Activated naive CD4-positive, alpha-beta T cell treated with anti-CD3 and anti-CD28 coated beads, Interleukin-2, amount 10 ng/mL, durations not matched to agents 7 days and 5 days (primary cell): ENCODE measurements around the gene ULK4.

Experiments
- CTCF ChIA-PET: fragments of 350-600 bp; sonication (Branson Sonifier 250); formaldehyde crosslinking; loops from one replicate; lab custom pipeline; 2021; ENCODE audit warnings: antibody characterized with exemption; lab: Charles Lee
- DNase-seq: peaks from one replicate; pipeline ENCODE4 v3.0.0-alpha.2; 2020
- H3K27ac Mint-ChIP-seq: one replicate; pipeline ENCODE4 v1.8.0; 2021; ENCODE audit warnings: mild to moderate bottlenecking, moderate library complexity, mixed read lengths
- H3K27me3 Mint-ChIP-seq: one replicate; pipeline ENCODE4 v1.8.0; 2021; ENCODE audit warnings: mild to moderate bottlenecking, mixed read lengths
- H3K36me3 Mint-ChIP-seq: one replicate; pipeline ENCODE4 v1.8.0; 2021; ENCODE audit warnings: mixed read lengths
- H3K4me1 Mint-ChIP-seq: one replicate; pipeline ENCODE4 v1.8.0; 2021; ENCODE audit warnings: mixed read lengths
- H3K4me3 Mint-ChIP-seq: one replicate; pipeline ENCODE4 v1.8.0; 2021; ENCODE audit warnings: mild to moderate bottlenecking, moderate library complexity, mixed read lengths
- H3K9me3 Mint-ChIP-seq: one replicate; pipeline ENCODE4 v1.8.0; 2021; ENCODE audit warnings: mixed read lengths

The ULK4 gene

GRCh38 chr3:41348401-41348800, 613.5 kb downstream of the ULK4 start:
- no peaks in the 10 kb centered on the region for H3K36me3 Mint-ChIP-seq
- no peaks in the 10 kb centered on the region for H3K4me1 Mint-ChIP-seq
- DNase-seq = no peak
- H3K4me3 Mint-ChIP-seq = no peak overlapping the region
- CTCF ChIA-PET = no interaction called here
- H3K27me3 Mint-ChIP-seq = no peaks in the 10 kb centered on the region
- no peak overlapping the region for H3K27ac Mint-ChIP-seq
- no peaks in the 10 kb centered on the region for H3K9me3 Mint-ChIP-seq

- DNase-seq = no peak
- Mint-ChIP-seq H3K4me1 (no peaks in the 10 kb centered on the region), H3K27ac (no peak overlapping the region), H3K4me3 (no peak overlapping the region), H3K9me3 (no peaks in the 10 kb centered on the region), H3K27me3 (no peaks in the 10 kb centered on the region), H3K36me3 (no peaks in the 10 kb centered on the region)
- CTCF ChIA-PET = no interaction called here
Measured at GRCh38 chr3:41346698-41347270, 615.1 kb downstream of the ULK4 start.

DNA sequence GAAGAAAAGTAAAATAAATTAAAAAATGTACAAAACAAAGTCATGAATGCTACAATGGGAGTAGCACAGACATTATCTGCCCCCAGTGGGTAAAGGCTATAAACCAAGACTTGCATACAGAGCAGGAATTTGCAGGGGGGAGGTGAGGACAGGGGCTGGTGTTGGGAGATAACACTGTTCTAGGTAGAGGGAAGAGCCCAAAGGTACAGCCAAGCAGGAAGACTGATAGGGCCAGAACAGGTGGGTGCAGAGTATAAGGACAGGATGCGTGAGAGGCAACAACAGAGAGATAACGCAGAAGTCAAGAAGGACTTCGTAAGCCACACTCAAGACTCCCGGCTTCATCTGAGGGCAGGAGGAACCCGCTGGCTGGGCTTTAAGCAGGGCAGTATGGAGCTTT, 616.1 kb downstream of the ULK4 start:
- H3K36me3 Mint-ChIP-seq = no peaks in the 10 kb centered on the region

DNA sequence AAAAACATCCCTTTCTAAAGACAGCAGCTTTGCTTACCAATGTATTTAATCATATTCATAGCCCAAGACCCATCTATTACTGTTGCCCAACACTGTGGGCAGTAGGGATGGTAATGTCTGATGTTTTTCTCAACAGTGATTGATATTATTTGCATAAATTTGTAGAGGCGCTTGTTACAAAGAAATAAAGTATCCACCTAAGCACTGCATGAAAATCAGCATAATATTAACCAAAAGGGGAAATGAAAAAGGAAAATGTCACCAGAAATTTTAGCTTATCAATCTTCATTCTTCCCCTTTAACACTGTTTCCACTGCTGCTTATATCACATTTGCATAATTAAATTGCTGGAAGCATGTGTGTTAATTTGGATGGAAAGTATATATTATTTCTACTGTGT, 622.1 kb downstream of the ULK4 start:
- Mint-ChIP-seq H3K9me3 (no peaks in the 10 kb centered on the region), H3K4me3 (no peak overlapping the region), H3K27me3 (no peaks in the 10 kb centered on the region), H3K36me3 (no peaks in the 10 kb centered on the region), H3K27ac (no peak overlapping the region), H3K4me1 (no peaks in the 10 kb centered on the region)
- DNase-seq = no peak
- CTCF ChIA-PET = no interaction called here

More for the DNA sequence above, 616.1 kb downstream of the ULK4 start:
- Mint-ChIP-seq H3K4me3 (no peak overlapping the region), H3K27me3 (no peaks in the 10 kb centered on the region), H3K4me1 (no peaks in the 10 kb centered on the region), H3K9me3 (no peaks in the 10 kb centered on the region), H3K27ac (no peak overlapping the region)
- CTCF ChIA-PET = no interaction called here
- no peak for DNase-seq

DNA sequence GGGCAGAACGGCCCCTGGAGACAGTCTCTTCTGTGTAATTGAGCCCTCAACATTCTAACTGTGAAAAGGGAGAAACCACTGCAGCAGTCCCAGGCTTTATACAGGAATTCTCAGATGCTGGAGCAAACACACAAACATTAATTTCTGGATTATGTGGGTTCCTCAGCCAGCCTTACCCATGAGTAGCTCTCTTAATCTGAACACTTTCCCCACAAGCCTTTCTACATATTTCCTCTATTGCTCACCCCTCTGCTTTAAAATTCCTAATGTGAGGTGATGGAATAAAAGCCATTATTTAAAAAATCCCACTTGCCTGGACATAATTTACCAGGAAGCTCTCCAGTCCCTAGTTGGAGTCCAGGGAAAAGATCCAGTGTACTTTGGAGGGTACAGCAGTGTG, 623.6 kb downstream of the ULK4 start:
- Mint-ChIP-seq H3K27ac (no peak overlapping the region), H3K4me3 (no peak overlapping the region), H3K4me1 (no peaks in the 10 kb centered on the region), H3K36me3 (no peaks in the 10 kb centered on the region), H3K9me3 (no peaks in the 10 kb centered on the region), H3K27me3 (no peaks in the 10 kb centered on the region)
- CTCF ChIA-PET = no interaction called here
- no peak for DNase-seq

GRCh38 chr3:41334426-41334825, 627.5 kb downstream of the ULK4 start:
- no peaks in the 10 kb centered on the region for H3K36me3 Mint-ChIP-seq
- no peaks in the 10 kb centered on the region for H3K4me1 Mint-ChIP-seq
- no peak for DNase-seq
- H3K27ac Mint-ChIP-seq = no peak overlapping the region
- H3K4me3 Mint-ChIP-seq = no peak overlapping the region
- H3K9me3 Mint-ChIP-seq = no peaks in the 10 kb centered on the region
- no peaks in the 10 kb centered on the region for H3K27me3 Mint-ChIP-seq
- CTCF ChIA-PET = no interaction called here

GRCh38 chr3:41331041-41331440, 630.9 kb downstream of the ULK4 start:
- no peaks in the 10 kb centered on the region for H3K36me3 Mint-ChIP-seq
- no peaks in the 10 kb centered on the region for H3K9me3 Mint-ChIP-seq
- no peak overlapping the region for H3K27ac Mint-ChIP-seq
- CTCF ChIA-PET = no interaction called here
- H3K4me3 Mint-ChIP-seq = no peak overlapping the region
- DNase-seq = no peak
- H3K27me3 Mint-ChIP-seq = no peaks in the 10 kb centered on the region
- no peaks in the 10 kb centered on the region for H3K4me1 Mint-ChIP-seq

DNA sequence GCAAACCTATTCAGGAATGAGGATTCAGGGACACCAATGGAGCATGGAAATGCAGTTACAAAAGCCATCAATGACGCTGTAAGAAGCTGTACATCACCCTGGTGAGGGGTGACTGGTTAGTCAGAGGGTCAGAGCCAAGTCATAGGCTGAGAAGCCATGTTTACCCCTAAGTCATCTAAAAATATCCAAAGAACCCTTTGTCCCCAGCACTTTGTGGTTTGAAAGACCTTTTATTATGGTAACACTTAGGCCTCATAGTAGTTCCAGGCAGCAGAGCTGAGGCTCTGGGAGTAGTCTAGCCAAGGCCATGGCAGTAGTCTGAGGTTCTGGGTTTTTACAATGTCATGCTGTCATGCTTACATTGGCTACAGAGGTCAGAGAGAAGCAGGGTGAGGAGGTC, 631.4 kb downstream of the ULK4 start:
- Mint-ChIP-seq H3K27me3 (no peaks in the 10 kb centered on the region), H3K36me3 (no peaks in the 10 kb centered on the region), H3K4me1 (no peaks in the 10 kb centered on the region), H3K9me3 (no peaks in the 10 kb centered on the region), H3K27ac (no peak overlapping the region), H3K4me3 (no peak overlapping the region)
- DNase-seq = no peak
- CTCF ChIA-PET = no interaction called here

- DNase-seq = no peak
- Mint-ChIP-seq H3K36me3 (no peaks in the 10 kb centered on the region), H3K9me3 (no peaks in the 10 kb centered on the region), H3K27ac (no peak overlapping the region), H3K4me3 (no peak overlapping the region), H3K4me1 (no peaks in the 10 kb centered on the region), H3K27me3 (no peaks in the 10 kb centered on the region)
- CTCF ChIA-PET = no interaction called here
Measured at GRCh38 chr3:41329881-41330280, 632.0 kb downstream of the ULK4 start.

GRCh38 chr3:41328926-41329325, 633.0 kb downstream of the ULK4 start:
- no peaks in the 10 kb centered on the region for H3K4me1 Mint-ChIP-seq
- DNase-seq = no peak
- CTCF ChIA-PET = no interaction called here
- H3K27ac Mint-ChIP-seq = no peak overlapping the region
- H3K9me3 Mint-ChIP-seq = no peaks in the 10 kb centered on the region
- no peaks in the 10 kb centered on the region for H3K27me3 Mint-ChIP-seq
- H3K36me3 Mint-ChIP-seq = no peaks in the 10 kb centered on the region
- H3K4me3 Mint-ChIP-seq = no peak overlapping the region

- H3K36me3 Mint-ChIP-seq = no peaks in the 10 kb centered on the region
- H3K27me3 Mint-ChIP-seq = no peaks in the 10 kb centered on the region
- H3K4me1 Mint-ChIP-seq = no peaks in the 10 kb centered on the region
- H3K27ac Mint-ChIP-seq = no peak overlapping the region
- no peaks in the 10 kb centered on the region for H3K9me3 Mint-ChIP-seq
- DNase-seq = no peak
- H3K4me3 Mint-ChIP-seq = no peak overlapping the region
- CTCF ChIA-PET = no interaction called here
Measured at GRCh38 chr3:41327718-41328117, 634.2 kb downstream of the ULK4 start.

DNA sequence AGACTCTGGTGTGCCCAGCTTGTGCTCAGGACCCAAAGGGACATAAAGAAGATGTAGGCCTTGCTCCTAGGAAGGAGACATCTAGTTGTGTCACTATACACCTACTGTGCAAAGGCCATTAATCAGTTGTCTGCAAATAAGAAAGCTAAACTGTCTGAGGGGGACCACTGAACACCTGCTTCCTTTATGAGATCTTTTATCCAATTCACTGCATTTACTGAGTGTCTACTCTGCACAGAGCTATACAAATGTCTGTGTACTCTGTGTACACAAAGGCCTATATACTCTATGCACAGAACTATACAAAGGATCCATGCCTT, 637.8 kb downstream of the ULK4 start:
- Mint-ChIP-seq H3K27me3 (no peaks in the 10 kb centered on the region), H3K36me3 (no peaks in the 10 kb centered on the region), H3K4me1 (no peaks in the 10 kb centered on the region), H3K9me3 (no peaks in the 10 kb centered on the region), H3K27ac (no peak overlapping the region), H3K4me3 (no peak overlapping the region)
- DNase-seq = no peak
- CTCF ChIA-PET = no interaction called here

DNA sequence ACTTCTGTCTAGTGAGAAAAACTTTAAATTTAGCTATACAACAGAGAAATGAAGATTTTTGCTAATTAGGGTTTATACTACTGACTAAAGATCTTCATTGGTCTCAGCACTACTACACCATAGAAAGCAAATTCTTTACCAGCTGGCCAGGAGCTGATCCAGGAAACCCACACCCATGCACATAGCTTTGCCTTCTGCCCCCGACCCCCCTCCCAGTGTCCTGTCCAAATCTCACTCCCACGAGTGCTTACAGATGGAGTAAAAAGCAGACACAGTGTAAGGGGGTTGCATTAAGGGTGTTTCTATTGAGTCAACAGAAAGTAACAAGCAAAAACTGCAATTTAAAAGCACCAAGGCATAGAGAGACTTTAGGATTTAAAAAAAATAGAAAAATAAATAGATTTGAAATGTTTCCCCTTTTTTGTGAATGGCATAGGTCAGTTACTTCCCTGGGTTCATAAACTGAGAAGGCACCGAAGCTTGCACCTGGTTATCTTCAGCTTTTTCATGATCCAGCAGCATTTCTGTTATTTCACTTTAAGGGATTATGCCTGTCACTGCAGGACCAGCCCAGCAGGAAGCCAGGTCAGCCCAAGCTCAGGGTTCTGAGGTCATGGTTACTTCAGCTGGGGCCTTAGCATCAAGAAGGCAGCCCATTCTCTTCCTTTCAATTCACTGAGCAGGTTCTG, 638.3 kb downstream of the ULK4 start:
- Mint-ChIP-seq H3K27me3 (no peaks in the 10 kb centered on the region), H3K4me1 (no peaks in the 10 kb centered on the region), H3K36me3 (no peaks in the 10 kb centered on the region), H3K9me3 (no peaks in the 10 kb centered on the region), H3K27ac (no peak overlapping the region), H3K4me3 (no peak overlapping the region)
- DNase-seq = no peak
- CTCF ChIA-PET = no interaction called here

- H3K36me3 Mint-ChIP-seq = no peaks in the 10 kb centered on the region
- CTCF ChIA-PET = no interaction called here
- no peaks in the 10 kb centered on the region for H3K27me3 Mint-ChIP-seq
- H3K9me3 Mint-ChIP-seq = no peaks in the 10 kb centered on the region
- no peak overlapping the region for H3K27ac Mint-ChIP-seq
- H3K4me1 Mint-ChIP-seq = no peaks in the 10 kb centered on the region
- no peak overlapping the region for H3K4me3 Mint-ChIP-seq
- no peak for DNase-seq
Measured at GRCh38 chr3:41321642-41321980, 640.3 kb downstream of the ULK4 start.

GRCh38 chr3:41320953-41321641, 640.8 kb downstream of the ULK4 start:
- H3K4me1 Mint-ChIP-seq = no peaks in the 10 kb centered on the region
- H3K27ac Mint-ChIP-seq = no peak overlapping the region
- H3K9me3 Mint-ChIP-seq = no peaks in the 10 kb centered on the region
- no peak overlapping the region for H3K4me3 Mint-ChIP-seq
- no peaks in the 10 kb centered on the region for H3K36me3 Mint-ChIP-seq
- H3K27me3 Mint-ChIP-seq = no peaks in the 10 kb centered on the region
- DNase-seq = no peak
- CTCF ChIA-PET = no interaction called here
